LNCaP clone FGC (cell line): ENCODE data around the gene TAF1C.

Experiments
- DNase-seq: peaks from one replicate; pipeline ENCODE4 v3.0.0-alpha.2; 2011; ENCODE audit warnings: low read depth
- H3K4me3 ChIP-seq: 2 replicates; pipeline ENCODE4 v1.5.1; 2011; ENCODE audit warnings: mild to moderate bottlenecking, low read depth, low read length, control low read depth
- CTCF ChIP-seq: IDR thresholded peaks from 2 replicates; pipeline ENCODE4 v1.5.1; 2012; ENCODE audit warnings: mild to moderate bottlenecking; ENCODE audit not compliant: control insufficient read depth, insufficient read depth; ENCODE audit errors: extremely low read depth

Gene TAF1C

GRCh38 chr16:84194470-84195200, 7.8 kb upstream of the TAF1C start:
- H3K4me3 ChIP-seq: no peak overlapping the region
- DNase-seq: no peak
- TF ChIP-seq CTCF: no peak

GRCh38 chr16:84194018-84194417, 7.2 kb upstream of the TAF1C start:
- no peak for DNase-seq
- no peak for TF ChIP-seq CTCF
- no peak overlapping the region for H3K4me3 ChIP-seq

- TF ChIP-seq CTCF: no peak
- no peak for DNase-seq
- H3K4me3 ChIP-seq: no peak overlapping the region
Measured at GRCh38 chr16:84193480-84193879, 6.6 kb upstream of the TAF1C start.

- no peak overlapping the region for H3K4me3 ChIP-seq
- no peak for TF ChIP-seq CTCF
Measured at GRCh38 chr16:84191466-84191865, 4.6 kb upstream of the TAF1C start.

GRCh38 chr16:84190731-84191388, 4.0 kb upstream of the TAF1C start, which contains the start of gene ADAD2:
Gene ADAD2 (plus strand): TSS chr16:84191157. CDS start chr16:84191231, 74 bp downstream.
- no peak for TF ChIP-seq CTCF
- DNase-seq: no peak
- no peak within 1 kb of the TSS for H3K4me3 ChIP-seq

More at GRCh38 chr16:84191466-84191865, 4.6 kb upstream of the TAF1C start:
- no peak for DNase-seq

GRCh38 chr16:84184775-84185174, 2.1 kb downstream of the TAF1C start:
- DNase-seq: no peak
- no peak overlapping the region for H3K4me3 ChIP-seq
- TF ChIP-seq CTCF: no peak
